Right ventricle myocardium superior (tissue), 1 donor: ENCODE measurements around the gene TRNAU1AP. TPM values are rescaled to one million over a fixed set of nuclear protein-coding genes. Genes with fewer than 3 reads are reported as not detected.
"Not testable (repeated sequence)": the region's sequence is repeated elsewhere in the genome, so short reads cannot be mapped to it uniquely, and the experiment has no call there.

Experiments used
- ATAC-seq: fragments of 200-7000 bp; cut with Tn5 transposase; one replicate; pipeline ENCODE4 v1.9.1; 2020; ENCODE audit warnings: mild to moderate bottlenecking; ENCODE audit not compliant: poor library complexity
- DNase-seq: peaks from one replicate; pipeline ENCODE4 v3.0.0-alpha.2; 2020
- intact Hi-C: fragments of 100-400 bp; cut with DNase I; formaldehyde crosslinking; loops from one replicate; pipeline ENCODE4 v1.11.2; 2022
- total RNA-seq: library from RNA; stranded (reverse); fragmentation: NEBNext Ultra II Directional; extraction: Animal tissue kit (Norgen Biotek cat#: 25700); gene quantifications from one replicate; pipeline ENCODE4 v1.2.1, GENCODE V29; 2021
- donor health status: DM: no; HTN: yes; CAD: no; lungs with severe emphysema.

The TRNAU1AP gene
- total RNA-seq, 1 donor from 2014 or later = 11.7 TPM

- DNase-seq = peak; percentile 47
- ATAC-seq, intact Hi-C loops: not testable (repeated sequence)
Observed at GRCh38 chr1:28594686-28595411, 42.0 kb downstream of the TRNAU1AP start.

DNA sequence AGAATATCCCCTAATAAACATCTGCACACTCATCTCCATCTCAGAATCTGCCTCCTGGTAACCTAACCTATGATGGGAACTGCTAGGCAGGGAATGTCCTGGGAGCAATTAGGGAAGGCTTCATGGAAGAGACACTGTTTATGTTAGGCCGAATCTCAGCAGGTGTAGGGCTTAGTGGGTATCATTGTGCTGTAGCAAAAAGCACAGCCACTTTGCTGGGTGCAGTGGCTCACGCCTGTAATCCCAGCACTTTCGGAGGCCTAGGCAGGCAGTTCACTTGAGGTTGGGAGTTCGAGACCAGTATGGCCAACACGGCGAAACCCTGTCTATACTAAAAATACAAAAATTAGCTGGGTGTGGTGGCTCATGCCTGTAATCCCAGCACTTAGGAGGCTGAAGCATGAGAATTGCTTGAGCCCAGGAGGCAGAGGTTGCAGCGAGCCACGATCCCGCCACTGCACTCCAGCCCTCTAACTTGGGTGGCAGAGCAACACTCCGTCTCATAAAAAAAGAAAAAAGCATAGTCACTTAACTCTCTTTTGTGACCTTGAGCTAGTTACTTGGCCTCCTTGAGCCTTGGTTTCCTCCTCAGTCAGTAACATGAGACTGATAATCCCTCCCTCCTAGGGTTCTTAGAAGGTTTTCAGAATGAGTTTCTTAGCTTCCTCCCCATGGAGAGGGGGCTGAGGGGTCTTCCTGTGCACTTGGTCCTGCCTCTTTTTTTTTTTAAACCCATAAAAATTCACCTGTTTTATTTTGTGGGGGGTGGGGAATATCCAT is 42.7 kb downstream of the TRNAU1AP start:
- intact Hi-C loops = no loop called here
- ATAC-seq = no peak
- no peak for DNase-seq

GRCh38 chr1:28596276-28596675 is 43.4 kb downstream of the TRNAU1AP start:
- ATAC-seq, intact Hi-C loops, DNase-seq: not testable (repeated sequence)

GRCh38 chr1:28601696-28602095 is 48.8 kb downstream of the TRNAU1AP start:
- intact Hi-C loops = loop anchor here (10.0 kb wide), 1 partner anchor 87 kb away; no protein-coding TSS in a partner anchor
- DNase-seq (no peak), ATAC-seq (peak; percentile 29)

- DNase-seq (peak; percentile 48), ATAC-seq (peak; percentile 82)
- intact Hi-C loops = loop anchor here (10.0 kb wide), 1 partner anchor 88 kb away; no protein-coding TSS in a partner anchor
Observed at GRCh38 chr1:28602536-28603439, 49.9 kb downstream of the TRNAU1AP start.

GRCh38 chr1:28604411-28604810 is 51.5 kb downstream of the TRNAU1AP start:
- ATAC-seq = no peak
- intact Hi-C loops = loop anchor here (10.0 kb wide), 1 partner anchor 90 kb away; no protein-coding TSS in a partner anchor
- no peak for DNase-seq

- intact Hi-C loops = loop anchor here (10.0 kb wide), 1 partner anchor 90 kb away; no protein-coding TSS in a partner anchor
- DNase-seq (no peak), ATAC-seq (no peak)
Observed at GRCh38 chr1:28604962-28605361, 52.1 kb downstream of the TRNAU1AP start.

DNA sequence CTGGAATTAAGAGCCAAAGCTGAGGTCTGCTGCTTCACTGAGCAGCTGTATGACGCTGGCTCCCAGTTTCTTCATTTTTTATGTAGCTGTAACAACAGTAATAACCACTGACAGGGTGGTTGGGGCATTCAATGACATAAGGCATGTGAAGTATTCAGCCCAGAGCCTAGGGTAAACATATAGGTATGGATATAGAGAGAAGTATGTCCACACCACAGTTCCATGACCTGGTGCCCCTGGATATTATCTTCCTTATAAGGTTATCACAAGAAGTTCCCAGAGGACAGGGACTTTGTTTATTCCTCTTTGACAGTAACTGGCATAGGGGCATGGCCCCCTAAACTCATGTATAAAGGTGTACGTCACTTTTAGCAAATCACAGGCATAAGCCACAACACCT is 53.9 kb downstream of the TRNAU1AP start:
- ATAC-seq (no peak), DNase-seq (no peak)
- intact Hi-C loops = loop anchor here (10.0 kb wide), 1 partner anchor 92 kb away; no protein-coding TSS in a partner anchor

DNA sequence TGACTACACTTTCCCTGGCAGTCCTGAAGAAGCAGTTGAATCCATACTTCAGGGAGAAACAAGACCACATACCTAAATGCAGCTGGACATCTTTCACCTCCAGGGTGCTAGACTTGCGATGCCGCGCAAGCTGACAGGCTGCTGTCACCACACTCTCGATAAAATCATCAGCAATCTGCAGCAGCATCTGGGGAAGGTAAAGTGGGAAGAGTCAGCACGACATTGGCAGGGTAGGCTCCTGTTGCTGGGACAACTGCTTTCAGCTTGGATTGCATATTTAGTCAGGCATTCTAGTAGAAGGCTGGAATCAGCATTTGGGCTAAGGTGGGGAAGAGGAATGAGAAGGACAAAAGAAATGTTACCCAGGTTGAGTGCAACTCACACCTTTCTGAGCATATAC is 60.3 kb downstream of the TRNAU1AP start:
- intact Hi-C loops = no loop called here
- no peak for ATAC-seq
- DNase-seq = no peak

Other genes with a start within 250 kb of the TRNAU1AP start
- 9.7 TPM for gene MED18, start 224.0 kb upstream of the TRNAU1AP start, total RNA-seq
- 14.9 TPM for gene PHACTR4, start 183.3 kb upstream of the TRNAU1AP start, total RNA-seq
- gene RCC1, start 47.0 kb upstream of the TRNAU1AP start, total RNA-seq = 8.1 TPM
- 1.4 TPM for gene RAB42, start 39.2 kb downstream of the TRNAU1AP start, total RNA-seq
- 27.4 TPM for gene TAF12, start 90.0 kb downstream of the TRNAU1AP start, total RNA-seq
- gene RNU11, start 95.5 kb downstream of the TRNAU1AP start, total RNA-seq = not detected
- gene GMEB1, start 115.7 kb downstream of the TRNAU1AP start, total RNA-seq = 4.9 TPM
- 31.3 TPM for gene YTHDF2, start 183.9 kb downstream of the TRNAU1AP start, total RNA-seq